ENCODE data around the gene GSTCD.

GSTCD gene

DNA sequence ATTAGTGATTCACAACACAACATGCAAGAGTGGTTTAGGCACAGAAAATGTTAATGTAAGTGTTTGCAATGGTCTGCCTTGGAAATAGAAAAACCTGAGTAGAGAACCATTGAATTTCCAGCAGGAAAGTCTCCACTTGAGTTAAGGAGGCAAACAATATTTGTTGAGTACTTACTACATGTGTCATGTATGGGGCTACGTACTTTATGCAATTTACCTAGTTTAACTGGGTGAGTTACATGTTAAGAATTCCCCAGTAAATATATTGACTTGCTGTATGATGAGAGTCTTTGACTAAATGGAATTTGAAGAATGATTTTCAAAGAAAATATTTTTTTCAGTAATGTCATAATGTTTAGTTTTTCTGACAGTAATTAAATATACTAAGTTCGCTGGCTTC, 178.9 kb downstream of the GSTCD start:
- DNase-seq (ENCODE audit: extremely low spot score), result no peak
- POLR2A ChIA-PET, result no interaction called here
- CTCF ChIA-PET, result no interaction called here
- TF ChIP-seq SP1 (IDR thresholded peaks at IDR 0.05), result no peak

DNA sequence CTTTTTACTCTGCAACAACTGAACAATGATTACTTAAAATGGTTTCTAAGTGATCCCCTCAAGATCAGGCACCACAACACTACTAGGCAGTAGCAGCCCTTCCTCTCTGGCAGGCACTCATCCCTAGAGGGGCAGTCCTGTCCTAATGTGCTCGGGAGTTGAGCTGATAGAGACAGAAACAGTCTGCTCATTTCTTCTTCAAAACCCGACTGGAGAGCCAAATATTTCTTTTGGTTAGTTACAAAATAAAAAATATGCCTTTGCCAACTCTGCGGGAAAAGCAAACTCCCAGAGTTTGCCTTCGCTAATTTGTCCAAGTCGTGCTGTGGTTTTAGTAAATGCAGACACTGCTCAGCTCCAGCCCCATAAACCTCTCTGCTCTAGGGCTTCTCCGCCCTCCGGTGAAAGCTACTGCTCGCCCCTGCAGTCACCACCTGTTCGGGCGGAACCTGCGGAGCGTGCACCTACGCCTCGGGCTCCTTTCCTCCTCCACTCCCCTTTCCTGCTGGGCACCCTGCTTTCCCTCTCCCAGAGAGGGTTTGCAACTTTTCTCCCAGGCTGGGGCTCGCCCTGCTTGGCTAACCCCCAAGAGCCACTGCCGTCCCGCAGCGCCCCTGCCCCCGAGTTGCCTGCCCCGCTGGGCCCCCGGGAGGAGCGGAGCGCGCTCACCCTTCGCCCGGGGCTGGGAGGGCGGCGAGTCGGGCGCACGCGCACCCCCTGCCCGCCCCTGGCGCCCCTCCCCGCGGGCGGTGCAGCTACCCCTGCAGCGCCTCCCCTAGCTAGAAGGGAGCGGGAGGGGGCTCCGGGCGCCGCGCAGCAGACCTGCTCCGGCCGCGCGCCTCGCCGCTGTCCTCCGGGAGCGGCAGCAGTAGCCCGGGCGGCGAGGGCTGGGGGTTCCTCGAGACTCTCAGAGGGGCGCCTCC, 186.3 kb downstream of the GSTCD start, which contains the start of gene NPNT:
Gene NPNT (plus strand): TSS at position 812 of the 923 bp plus-strand sequence. CDS start 182 bp downstream, outside the sequence.
- peak; percentile 47 for DNase-seq (ENCODE audit: extremely low spot score)
- TF ChIP-seq CTBP1 (IDR thresholded peaks at IDR 0.05; ENCODE audit: borderline replicate concordance) (no peak), TARDBP (IDR thresholded peaks at IDR 0.05) (no peak)
- POLR2A ChIA-PET, result no interaction called here
- CTCF ChIA-PET, result no interaction called here

- CTCF ChIA-PET, result no interaction called here
Measured at GRCh38 chr4:105895583-105896460, 187.2 kb downstream of the GSTCD start.

GRCh38 chr4:105896461-105896942, 187.9 kb downstream of the GSTCD start:
- CTCF ChIA-PET, result interaction anchor here (0.7 kb wide), 1 partner anchor 58 kb away, joined by 3 read pairs; no protein-coding TSS in a partner anchor
- DNase-seq (ENCODE audit: extremely low spot score), result no peak
- POLR2A ChIA-PET, result interaction anchor here (1.1 kb wide), 1 partner anchor 216 kb away, joined by 3 read pairs; no protein-coding TSS in a partner anchor
- TF ChIP-seq FOXK2 (IDR thresholded peaks at IDR 0.05), result no peak
- TF ChIP-seq SP1 (IDR thresholded peaks at IDR 0.05), result no peak
- no peak for TF ChIP-seq ZNF384 (IDR thresholded peaks at IDR 0.05)
- no peak for TF ChIP-seq ELF4 (IDR thresholded peaks at IDR 0.05)
- no peak for TF ChIP-seq TARDBP (IDR thresholded peaks at IDR 0.05)
- TF ChIP-seq SUZ12 (IDR thresholded peaks at IDR 0.05), result no peak
- TF ChIP-seq NFRKB (IDR thresholded peaks at IDR 0.05), result no peak
- no peak for TF ChIP-seq ARNT (IDR thresholded peaks at IDR 0.05)
- TF ChIP-seq BHLHE40 (IDR thresholded peaks at IDR 0.05; ENCODE audit: borderline replicate concordance), result no peak
- TF ChIP-seq FOXM1 (IDR thresholded peaks at IDR 0.05; ENCODE audit: borderline replicate concordance), result no peak
- no peak for TF ChIP-seq CTBP1 (IDR thresholded peaks at IDR 0.05; ENCODE audit: borderline replicate concordance)
- no peak for TF ChIP-seq HDGF (IDR thresholded peaks at IDR 0.05; ENCODE audit: borderline replicate concordance)
- no peak for TF ChIP-seq LEF1 (IDR thresholded peaks at IDR 0.05; ENCODE audit: borderline replicate concordance)
- TF ChIP-seq, protein P1, sequence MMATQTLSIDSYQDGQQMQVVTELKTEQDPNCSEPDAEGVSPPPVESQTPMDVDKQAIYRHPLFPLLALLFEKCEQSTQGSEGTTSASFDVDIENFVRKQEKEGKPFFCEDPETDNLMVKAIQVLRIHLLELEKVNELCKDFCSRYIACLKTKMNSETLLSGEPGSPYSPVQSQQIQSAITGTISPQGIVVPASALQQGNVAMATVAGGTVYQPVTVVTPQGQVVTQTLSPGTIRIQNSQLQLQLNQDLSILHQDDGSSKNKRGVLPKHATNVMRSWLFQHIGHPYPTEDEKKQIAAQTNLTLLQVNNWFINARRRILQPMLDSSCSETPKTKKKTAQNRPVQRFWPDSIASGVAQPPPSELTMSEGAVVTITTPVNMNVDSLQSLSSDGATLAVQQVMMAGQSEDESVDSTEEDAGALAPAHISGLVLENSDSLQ (IDR thresholded peaks at IDR 0.05), result no peak
- no peak for TF ChIP-seq FOXA1 (IDR thresholded peaks at IDR 0.05)

More at GRCh38 chr4:105895583-105896460, 187.2 kb downstream of the GSTCD start:
- POLR2A ChIA-PET, result no interaction called here
- peak; percentile 66 for TF ChIP-seq L3MBTL2 (conservative IDR thresholded peaks at IDR 0.05)
- TF ChIP-seq, protein P1 (IDR thresholded peaks at IDR 0.05), result peak; percentile 86
- no peak for TF ChIP-seq FOXA1 (IDR thresholded peaks at IDR 0.05)
- peak; percentile 37 for DNase-seq (ENCODE audit: extremely low spot score)
